K562 (cell line): ENCODE results near the gene HCRTR1. TPM values are rescaled to one million over a fixed set of nuclear protein-coding genes. Genes with fewer than 3 reads are reported as not detected.

Experiments
- CBX2 ChIP-seq: fragments of 200-600 bp; sonication (generic); IDR thresholded peaks from one replicate; pipeline ENCODE4 v1.6.1; 2012; ENCODE audit warnings: mild to moderate bottlenecking, low read length, inconsistent platforms; ENCODE audit not compliant: insufficient read depth, poor library complexity, severe bottlenecking
- FOXP1 ChIP-seq: sonication (generic); formaldehyde crosslinking; IDR thresholded peaks from 2 replicates; pipeline ENCODE4 v1.8.0; 2022; ENCODE audit warnings: mild to moderate bottlenecking, missing genetic modification reagents
- MTA2 ChIP-seq: fragments of 450-650 bp; IDR thresholded peaks from 2 replicates; pipeline ENCODE4 v1.6.1; 2016; ENCODE audit warnings: low read depth
- TCF3 ChIP-seq: sonication (generic); formaldehyde crosslinking; IDR thresholded peaks from 2 replicates; pipeline ENCODE4 v1.4.0; 2020; ENCODE audit warnings: mild to moderate bottlenecking, missing genetic modification reagents
- ZBTB8A ChIP-seq: fragments of 450-650 bp; IDR thresholded peaks from 2 replicates; pipeline ENCODE4 v1.6.1; 2018; ENCODE audit warnings: mild to moderate bottlenecking, moderate library complexity; ENCODE audit not compliant: partially characterized antibody
- ZNF507 ChIP-seq: conservative IDR thresholded peaks from 2 replicates; pipeline ENCODE4 v1.6.1; 2017; ENCODE audit warnings: missing genetic modification characterization, missing compliant biosample characterization
- ZNF551 ChIP-seq: fragments of 250-450 bp; sonication (Bioruptor Pico); IDR thresholded peaks from 2 replicates; pipeline ENCODE4 v1.5.0; 2021; ENCODE audit warnings: mild to moderate bottlenecking, moderate library complexity
- ZNF583 ChIP-seq: fragments of 250-450 bp; sonication (Bioruptor Pico); IDR thresholded peaks from 2 replicates; pipeline ENCODE4 v1.4.0; 2020
- polyA plus RNA-seq, 8 experiments: library from polyadenylated mRNA; depleted of rRNA in 4 of 8; stranded (reverse) in 5 of 8; unstranded in 3 of 8; fragments of >200 nt; fragmentation: Nextera tagmentation in 2 of 8; fragmentation: Illumina TruSeq in 1 of 8; extraction: Ambion mirVana in 2 of 8; extraction: Trizol in 1 of 8; gene quantifications; 2 replicates each; pipeline versions ENCODE4 v1.2.1 to v1.2.3, GENCODE V29; 2011 to 2014; ENCODE audit warnings: inconsistent platforms in 1 of 8, missing spikeins in 1 of 8
- total RNA-seq, 7 experiments: library from RNA; depleted of rRNA in 6 of 7; stranded (reverse); fragments of >200 nt in 6 of 7; fragmentation: Illumina TruSeq in 2 of 7; extraction: Trizol in 2 of 7; gene quantifications; 2 replicates each; pipeline versions ENCODE4 v1.2.1 to v1.2.3, GENCODE V29; 2011 to 2021; ENCODE audit warnings: low replicate concordance in 1 of 7
- TF ChIP-seq, protein P1 (sequence below): fragments of 250-450 bp; sonication (Bioruptor Pico); IDR thresholded peaks from 2 replicates; pipeline ENCODE4 v1.5.0; 2021; ENCODE audit warnings: mild to moderate bottlenecking, moderate library complexity

The HCRTR1 gene
- total and polyA plus RNA-seq, 9 of the 15 experiments (the other 6 are each of a cell fraction or from before 2014, with no cell fraction given) = not detected

DNA sequence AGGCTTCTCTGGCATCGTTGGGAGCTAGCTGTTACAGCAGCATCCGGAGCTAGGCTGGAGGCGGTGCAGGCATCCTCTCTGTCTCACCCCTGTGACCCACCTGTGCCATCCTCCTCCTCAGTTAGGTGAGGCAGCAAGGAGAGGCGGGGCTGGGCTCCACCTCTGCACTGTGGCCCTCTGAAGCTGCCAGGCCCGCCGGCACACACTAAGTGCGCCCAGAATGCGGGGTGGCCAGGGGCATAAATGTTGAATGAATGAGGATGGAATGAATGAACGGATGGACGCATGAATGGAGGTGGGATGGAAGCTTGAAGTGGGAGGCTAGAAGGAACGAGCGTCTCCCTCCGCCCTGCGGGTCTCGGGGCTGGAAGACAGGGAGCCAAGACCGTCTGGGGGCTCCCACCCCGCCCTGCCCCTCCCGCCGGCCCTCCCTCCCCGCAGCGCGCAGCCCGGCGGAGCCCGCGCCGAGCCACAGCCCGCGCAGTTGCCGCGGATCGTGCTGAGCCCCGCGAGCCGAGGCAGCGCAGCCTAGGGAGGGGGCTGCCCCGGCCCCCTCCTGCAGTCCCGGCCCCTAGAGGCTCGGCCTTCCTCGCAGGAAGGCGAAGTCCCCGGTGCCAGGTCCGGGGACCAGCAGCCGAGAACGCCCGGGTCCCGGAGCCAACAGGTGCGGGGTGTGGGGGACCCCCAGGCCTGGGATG is at the start of gene HCRTR1 (continued):
- TF ChIP-seq FOXP1 (CRISPR knock-in tag) (no peak), CBX2 (no peak), ZNF507 (tag) (no peak), TCF3 (CRISPR knock-in tag) (no peak), ZBTB8A (no peak), ZNF583 (CRISPR knock-in tag) (no peak), ZNF551 (CRISPR knock-in tag) (no peak), MTA2 (no peak)
- TF ChIP-seq, protein P1, sequence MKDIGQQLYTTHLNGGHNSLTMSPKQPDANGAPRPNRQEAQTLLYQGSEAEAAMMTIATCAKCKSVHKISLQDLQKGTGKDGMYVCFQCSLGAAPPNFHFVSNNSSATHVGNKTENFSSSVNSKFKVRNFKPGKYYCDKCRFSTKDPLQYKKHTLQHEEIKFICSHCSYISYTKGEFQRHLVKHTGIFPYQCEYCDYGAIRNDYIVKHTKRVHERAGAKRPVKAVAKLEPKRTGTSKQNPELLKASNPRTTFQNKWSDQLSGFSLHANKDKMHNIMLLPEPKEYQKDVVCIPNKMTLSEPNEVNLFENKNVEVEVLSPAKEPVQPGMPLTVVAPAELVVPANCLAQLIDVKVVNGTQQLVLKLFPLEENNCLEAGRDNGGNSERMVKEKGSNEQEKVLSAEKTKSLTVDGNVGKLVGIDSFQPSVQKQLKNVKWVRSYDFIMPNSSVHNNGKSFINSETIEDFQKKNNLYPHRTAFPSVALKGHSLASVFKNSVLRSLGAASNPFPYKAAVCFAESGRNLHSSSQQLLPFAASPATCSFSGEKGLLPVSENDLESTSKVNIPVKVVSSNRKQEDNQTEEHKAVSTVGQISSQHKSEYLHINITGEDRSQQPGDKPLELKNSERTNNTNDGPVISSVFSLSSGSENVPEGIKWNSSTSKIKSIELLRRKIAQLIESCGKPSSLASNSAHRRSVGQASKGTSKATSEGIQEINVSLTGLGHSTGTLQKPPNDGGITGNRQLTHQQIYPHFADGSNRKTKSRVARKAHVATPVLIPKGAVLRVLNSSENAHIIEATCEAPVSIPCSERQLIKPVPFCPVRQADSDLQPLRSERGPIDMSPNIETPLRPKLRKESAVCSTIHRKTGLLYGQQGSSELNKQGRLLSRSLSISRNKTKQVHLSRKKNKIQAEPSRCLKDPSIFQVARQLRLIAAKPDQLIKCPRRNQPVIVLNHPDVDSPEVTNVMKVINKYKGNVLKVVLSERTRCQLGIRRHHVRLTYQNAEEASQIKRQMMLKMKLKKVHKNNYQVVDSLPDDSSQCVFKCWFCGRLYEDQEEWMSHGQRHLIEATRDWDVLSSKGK (CRISPR knock-in tag) = no peak
